Tibial nerve (tissue), 4 donors: Measurements from ENCODE around the gene MSI2.

Experiments used
- CTCF ChIP-seq, 5 experiments: fragments of 200-600 bp in 3 of 5; fragments of 450-650 bp in 2 of 5; sonication (generic) in 3 of 5; IDR thresholded peaks; one replicate each; pipeline ENCODE4 v1.5.1; 2016 to 2019; ENCODE audit warnings: antibody characterized with exemption in 5 of 5, mild to moderate bottlenecking in 3 of 5, moderate library complexity in 2 of 5
- EP300 ChIP-seq, 2 donors: sonication (generic); formaldehyde crosslinking; IDR thresholded peaks; one replicate each; pipeline ENCODE4 v1.6.1; 2017; ENCODE audit warnings: antibody characterized with exemption in 2 of 2, mild to moderate bottlenecking in 1 of 2
- POLR2A ChIP-seq, 2 donors: fragments of 450-650 bp; IDR thresholded peaks; one replicate each; pipeline ENCODE4 v1.6.1; 2017; ENCODE audit warnings: antibody characterized with exemption in 2 of 2, mild to moderate bottlenecking in 2 of 2, moderate library complexity in 2 of 2

GRCh38 chr17:57565176-57565575 lies 308.9 kb downstream of the MSI2 start:
- TF ChIP-seq CTCF (IDR thresholded peaks at IDR 0.05) (no peak), POLR2A (IDR thresholded peaks at IDR 0.05) (no peak), EP300 (IDR thresholded peaks at IDR 0.05) (no peak)
